Measurements from ENCODE around the gene MRPL40.
"Not testable (repeated sequence)": the region's sequence is repeated elsewhere in the genome, so short reads cannot be mapped to it uniquely, and the experiment has no call there.

MRPL40 gene

DNA sequence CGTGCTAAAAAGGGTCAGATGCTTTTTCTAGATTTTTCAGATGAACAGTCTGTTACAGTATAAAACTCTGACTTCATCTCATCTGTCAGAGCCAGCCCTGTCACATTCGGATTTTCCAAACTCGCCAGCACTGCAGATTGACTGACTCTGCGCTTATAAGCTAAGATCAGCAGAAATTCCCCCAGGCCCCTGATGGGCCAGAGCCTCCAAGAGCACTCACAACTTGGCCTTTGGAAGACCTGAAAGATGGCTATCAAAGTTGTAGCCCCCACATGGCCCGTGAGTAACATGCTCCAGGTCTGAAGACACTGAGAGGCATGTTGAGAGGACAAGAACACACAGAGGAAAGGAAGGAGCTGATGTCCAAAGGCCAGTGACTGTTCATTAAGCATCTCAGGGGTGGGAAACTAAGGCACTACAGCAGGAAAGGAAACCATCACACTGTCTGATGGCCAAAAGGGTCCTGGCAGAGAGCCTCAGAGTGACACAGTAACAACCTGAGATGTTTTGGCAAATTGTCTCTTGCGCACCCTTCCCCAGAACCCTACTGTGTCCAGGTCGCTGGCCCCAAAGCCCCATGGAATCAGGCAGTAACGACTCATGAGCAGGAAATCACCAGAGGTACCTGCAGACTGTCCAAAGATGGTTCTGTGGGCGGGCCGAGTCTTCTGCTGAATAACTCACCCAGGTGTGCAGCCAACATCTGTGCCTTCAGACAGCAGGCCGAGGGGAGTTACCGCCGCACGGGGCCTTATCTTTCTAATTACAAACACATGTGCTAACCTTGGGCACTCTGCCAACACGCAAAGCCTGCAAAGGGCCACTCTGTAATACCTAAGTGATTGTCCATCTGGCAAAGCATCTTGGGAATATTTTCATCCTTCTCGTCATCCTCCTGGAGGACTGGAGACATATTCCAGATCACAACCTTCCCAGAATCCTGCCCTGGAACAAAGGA is 24.4 kb upstream of the MRPL40 start:
- no peak for DNase-seq

DNA sequence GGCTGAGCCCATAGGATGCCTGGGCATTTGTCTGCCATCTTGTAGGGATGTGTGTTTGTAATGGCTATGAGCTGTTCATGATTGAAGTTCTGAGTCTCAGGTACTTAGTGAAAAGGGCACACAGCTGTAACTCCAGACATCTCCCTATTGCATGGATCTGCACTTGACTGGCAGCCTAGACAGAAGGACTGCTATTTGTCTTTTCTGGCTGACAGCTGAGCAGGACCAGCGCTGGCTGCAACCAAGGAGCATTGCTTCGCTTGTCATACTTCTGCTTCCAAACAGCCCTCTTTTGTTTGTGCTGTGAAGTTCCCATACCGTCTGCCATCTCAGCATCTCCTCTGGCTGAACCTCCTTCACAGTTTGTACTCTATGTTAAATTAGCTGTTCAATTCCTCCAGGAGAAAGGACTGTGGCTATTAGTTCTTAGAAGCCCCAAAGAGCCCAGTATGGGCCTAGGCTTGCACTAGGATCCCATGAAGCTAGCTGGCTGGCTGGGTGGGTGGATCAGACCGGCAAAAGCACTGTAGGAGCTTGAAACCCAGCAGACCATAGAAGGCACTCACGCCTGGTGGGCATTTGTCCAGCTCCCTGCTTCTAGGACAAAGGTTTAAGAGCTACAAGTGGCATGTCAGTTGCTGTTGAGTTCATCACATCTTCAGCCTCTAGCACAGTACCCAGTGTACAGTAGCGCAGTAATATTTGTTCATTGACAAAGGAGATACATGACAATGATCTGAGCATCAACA is 21.2 kb upstream of the MRPL40 start:
- no peak for DNase-seq

DNA sequence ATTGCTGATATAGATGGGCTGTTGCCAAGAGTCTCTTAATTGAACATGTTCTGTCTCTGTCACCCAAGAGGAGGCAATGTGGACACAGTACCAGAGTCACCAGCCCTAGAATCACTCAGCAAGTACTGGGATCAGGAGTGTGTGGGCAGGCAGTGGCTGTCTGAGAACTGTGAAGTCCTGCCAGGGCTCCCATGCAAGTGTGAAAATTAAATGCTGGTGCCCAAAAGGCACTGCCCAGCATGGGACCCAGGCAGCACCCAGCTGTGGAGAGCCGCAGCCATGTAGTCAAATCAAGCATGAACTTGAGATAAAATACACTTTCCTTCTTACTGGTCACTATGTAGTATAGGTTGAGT is 20.7 kb upstream of the MRPL40 start:
- no peak for DNase-seq

DNA sequence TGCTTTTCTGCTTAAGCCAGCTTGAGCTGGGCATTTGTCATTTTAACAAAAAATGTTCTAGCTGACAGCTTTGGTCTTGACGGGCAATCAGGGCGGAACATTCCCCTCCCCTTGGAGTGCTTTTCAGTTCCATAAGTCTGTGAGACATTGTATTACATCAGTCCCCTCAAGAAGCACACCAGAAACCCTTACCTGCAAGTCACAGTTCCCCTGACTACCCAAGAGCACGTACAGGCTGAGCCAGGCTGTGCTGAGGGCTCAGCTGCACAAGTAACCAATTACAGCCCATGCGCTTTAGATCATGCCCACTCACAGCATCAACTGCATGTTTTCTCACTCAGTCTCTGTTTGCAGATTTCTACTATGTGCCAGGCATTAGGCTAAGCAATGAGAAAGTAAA is 19.9 kb upstream of the MRPL40 start:
- DNase-seq, result no peak

GRCh38 chr22:19412923-19413322 is 19.4 kb upstream of the MRPL40 start:
- DNase-seq, result no peak

DNA sequence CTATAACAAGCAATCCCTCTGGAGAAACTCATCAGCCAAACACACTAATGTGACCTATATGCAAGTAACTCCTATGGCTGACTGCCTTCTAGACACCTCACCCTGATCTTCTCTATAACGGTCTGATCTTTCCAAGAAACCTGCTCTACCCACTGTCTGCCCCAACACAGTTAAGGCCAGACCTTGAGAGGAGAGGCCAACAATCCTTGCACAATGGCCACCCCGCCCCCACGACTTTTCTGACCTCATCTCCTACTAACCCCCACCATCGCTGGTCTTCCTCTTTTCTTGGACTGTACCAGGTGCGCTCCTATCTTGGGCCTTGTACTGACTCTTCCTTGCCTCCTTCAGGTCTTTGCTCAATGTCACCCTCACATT is 13.3 kb upstream of the MRPL40 start:
- DNase-seq, result no peak

- DNase-seq, result peak; percentile 33
These were observed 12.7 kb upstream of the MRPL40 start for GRCh38 chr22:19419464-19420178.

DNA sequence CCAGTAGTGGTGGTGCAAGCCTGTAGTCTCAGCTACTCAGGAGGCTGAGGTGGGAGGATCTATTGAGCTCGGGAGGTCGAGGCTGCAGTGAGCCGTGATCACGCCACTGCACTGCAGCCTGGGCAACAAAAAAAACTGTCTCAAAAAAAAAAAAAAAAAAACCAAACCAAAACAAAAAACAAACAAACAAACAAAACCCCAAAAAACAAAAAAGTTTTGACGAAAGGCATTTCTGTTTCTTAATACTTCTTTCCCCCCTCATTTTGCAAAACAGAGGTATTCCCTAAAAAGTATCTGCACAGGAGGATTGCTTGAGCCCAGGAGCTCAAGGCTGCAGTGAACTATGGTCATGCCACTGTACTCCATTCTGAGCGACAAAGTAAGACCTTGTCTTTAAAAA is 12.0 kb upstream of the MRPL40 start:
- DNase-seq, result no peak

- DNase-seq, result no peak
These were observed 9.7 kb upstream of the MRPL40 start for GRCh38 chr22:19422440-19423301.

DNA sequence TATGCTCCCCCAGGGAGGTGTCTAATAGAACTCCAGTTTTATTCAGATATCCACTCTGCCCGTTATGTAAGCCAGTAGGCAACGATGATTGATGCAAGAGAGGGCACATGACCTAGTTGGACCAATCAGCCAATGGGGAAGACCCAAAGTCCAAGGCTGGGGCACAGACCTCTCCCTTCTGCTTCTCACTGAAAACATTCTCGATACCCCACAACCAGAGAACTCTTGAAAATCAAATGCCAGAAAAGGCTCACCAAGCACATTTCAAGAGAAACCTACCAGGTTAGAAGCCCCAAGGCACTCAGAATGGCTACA is 8.2 kb upstream of the MRPL40 start:
- no peak for DNase-seq

DNA sequence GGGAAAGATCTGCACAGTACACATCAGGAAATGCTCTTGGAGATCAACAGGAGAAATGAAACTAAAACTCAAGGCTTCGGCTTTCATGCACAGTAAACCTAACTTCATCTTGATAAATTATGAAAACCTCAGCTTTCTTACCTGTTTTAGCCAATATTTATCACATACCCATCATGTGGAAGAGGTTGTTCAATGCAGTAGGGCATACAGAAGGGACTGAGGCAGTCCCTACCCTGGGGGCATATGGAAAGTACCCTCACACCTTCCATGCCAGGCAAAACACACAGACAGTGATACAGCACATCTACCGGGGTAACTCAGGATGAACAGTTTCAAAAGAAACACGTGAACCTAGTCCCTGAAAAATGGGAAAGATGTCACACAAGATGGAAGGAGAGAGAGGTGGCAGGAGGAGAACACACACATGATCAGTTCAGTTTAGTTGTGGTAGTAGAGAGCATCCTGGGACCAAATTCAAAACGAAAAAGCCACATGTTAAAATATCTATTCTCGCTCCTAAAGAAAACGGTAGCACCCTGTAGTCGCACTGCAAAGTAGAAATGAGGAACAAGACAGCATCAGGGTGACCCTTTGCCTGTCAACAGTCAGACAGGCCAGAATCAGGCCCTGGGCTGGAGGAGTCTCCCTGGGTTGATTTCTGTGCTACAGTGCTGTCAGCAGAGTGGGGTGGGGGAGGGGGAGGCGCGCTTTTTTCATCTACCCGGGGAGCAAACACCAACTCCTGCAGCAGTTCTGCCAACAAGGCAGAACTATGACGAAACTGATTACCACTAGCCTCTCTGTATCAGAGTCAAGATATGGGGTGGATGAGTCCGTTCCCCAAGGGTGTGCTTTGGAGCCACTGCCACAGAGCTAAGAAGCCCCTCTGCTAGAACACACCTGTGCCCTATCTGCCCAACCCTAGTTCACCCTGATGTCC is 2.1 kb upstream of the MRPL40 start:
- DNase-seq, result peak; percentile 39

DNA sequence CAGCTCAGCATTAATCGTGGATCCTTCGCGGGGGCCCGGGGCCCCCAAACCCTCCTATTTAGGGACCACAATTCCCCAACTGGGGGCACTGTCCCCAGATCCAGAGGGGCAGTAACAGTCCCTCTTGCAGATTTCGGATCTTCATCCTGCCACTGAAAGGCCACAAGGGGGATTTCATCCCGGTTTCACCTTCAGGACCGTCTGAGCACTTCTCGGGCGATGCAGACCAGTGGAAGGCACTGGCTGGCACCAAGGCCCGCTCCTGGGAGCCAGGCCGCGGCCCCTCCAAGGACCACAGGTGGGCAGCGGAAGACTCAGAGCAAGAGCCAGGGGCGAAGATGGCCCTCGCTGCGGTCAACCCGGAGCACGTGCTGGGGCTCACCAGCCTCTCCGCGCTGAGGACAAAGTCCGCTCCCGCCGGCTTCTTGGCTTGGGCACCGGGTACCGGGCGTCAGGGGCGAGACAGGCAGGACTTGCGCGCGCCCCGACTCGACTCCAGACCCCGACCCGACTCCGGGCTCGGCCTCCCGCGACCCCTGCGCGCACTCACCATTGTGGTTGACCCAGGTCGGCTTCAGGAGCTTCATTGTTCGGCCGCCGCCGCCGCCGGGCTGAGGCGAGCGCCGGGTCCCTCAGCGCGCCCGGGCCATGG is 1.3 kb upstream of the MRPL40 start:
- DNase-seq, result peak; percentile 21

GRCh38 chr22:19431649-19432132 is 654 bp upstream of the MRPL40 start, which contains the start of gene HIRA:
Gene HIRA, minus strand, starts transcription at chr22:19431733. Its CDS starts 257 bp downstream, at chr22:19431476.
- peak; percentile 88 for DNase-seq

- no peak for DNase-seq
These were observed 2.1 kb downstream of the MRPL40 start for GRCh38 chr22:19434401-19434800.

GRCh38 chr22:19434829-19435580 is 2.7 kb downstream of the MRPL40 start:
- DNase-seq, result no peak

GRCh38 chr22:19436444-19437161 is 4.3 kb downstream of the MRPL40 start:
- not testable (repeated sequence) for DNase-seq

- no peak for DNase-seq
These were observed 6.0 kb downstream of the MRPL40 start for GRCh38 chr22:19438298-19438697.

DNA sequence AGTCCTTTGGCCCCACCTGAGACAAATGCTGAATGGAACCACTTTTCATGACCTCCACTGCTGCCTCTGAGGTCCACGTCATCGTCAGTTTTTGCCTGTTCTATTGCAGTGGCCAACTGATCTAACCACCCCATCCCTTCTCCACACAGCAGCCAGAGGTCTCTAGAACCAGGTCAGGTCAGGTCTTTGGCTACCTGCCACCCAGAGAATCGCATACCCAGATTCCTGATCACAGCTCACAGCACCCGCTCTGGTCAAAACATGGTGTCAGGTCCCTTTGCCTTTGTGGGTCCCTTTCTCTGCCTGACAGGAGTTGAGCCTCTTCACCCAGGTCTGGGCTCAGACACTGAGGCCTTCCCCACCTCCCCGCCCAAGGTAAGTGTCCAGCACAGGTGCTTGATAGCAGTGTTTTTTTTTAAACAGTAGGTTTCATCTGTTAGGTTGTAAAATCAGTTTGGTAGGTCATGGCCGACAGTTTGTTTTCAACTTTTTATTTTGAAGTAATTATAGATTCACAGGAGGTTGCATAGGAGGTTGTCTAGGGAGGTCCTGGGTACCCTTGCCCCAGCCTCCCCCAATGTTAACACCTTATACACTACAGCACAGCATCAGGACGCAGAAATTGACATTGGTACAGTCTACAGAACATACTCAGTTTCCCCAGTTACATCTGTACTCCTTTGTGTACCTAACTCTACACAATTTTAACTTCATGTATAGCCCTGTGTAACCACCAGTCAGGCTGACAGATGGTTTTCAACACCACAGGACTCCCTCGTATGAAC is 8.3 kb downstream of the MRPL40 start:
- no peak for DNase-seq
